D341Med (cell line): ENCODE results near the gene IFFO2.

Source experiments
- DNase-seq: peaks from one replicate; pipeline ENCODE4 v3.0.0; 2012; ENCODE audit warnings: low spot score

IFFO2 gene

DNA sequence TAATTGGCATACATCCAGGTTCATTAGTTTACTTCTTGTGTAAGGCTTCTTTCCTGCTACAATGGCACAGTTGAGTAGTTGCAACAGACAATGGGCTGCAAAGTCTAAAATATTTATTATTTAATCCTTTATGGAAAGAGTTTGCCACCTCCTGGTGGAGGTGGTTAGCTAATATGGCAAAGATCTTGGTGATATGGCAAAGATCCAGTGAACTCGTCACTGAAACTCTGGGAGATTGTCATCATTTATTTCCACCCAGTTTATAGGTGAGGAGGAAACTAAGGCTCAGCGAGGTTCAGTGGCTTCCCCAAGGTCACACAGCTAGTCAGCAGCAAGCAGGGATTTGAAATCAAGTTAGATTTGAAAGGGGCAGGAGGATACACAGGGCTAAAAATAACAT, 16.1 kb upstream of the IFFO2 start:
- DNase-seq = no peak

DNA sequence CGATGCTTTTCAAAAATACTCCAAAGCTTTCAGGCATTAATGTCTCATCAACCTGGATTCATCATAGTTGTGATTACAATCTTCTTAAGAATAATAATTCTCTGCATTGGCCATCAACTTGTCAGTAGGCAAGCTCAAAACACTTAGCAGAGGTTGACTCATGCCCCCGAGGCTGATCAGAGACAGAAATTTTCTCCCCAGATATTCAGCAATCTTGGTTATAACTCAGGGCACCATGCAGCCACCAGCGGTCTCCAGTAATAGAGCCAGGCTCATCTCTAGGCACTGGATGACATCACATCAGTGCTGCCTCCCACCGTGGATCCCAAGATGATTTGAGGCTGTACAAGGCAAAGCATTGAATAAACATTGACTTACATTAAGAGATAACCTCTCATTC, 14.3 kb upstream of the IFFO2 start:
- no peak for DNase-seq

DNA sequence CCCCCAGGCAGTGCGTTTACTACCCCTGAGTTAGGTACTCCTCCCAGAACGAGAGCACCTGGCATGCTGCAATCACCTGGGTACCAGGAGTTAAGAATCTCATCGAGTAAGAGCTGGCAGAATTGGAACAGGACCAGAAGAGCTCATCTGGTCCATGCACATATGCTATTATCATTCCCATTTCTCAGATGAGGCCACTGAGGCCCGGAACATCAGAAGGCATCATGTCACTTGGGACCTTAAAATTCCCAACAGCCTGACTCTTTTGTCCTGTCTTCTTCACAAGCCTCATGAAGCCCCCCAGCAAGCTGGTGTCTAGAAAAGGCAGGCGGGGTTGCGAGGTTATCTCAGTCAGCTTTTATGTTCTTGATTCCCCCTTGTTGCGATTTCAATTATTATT, 13.9 kb upstream of the IFFO2 start:
- DNase-seq = no peak

DNA sequence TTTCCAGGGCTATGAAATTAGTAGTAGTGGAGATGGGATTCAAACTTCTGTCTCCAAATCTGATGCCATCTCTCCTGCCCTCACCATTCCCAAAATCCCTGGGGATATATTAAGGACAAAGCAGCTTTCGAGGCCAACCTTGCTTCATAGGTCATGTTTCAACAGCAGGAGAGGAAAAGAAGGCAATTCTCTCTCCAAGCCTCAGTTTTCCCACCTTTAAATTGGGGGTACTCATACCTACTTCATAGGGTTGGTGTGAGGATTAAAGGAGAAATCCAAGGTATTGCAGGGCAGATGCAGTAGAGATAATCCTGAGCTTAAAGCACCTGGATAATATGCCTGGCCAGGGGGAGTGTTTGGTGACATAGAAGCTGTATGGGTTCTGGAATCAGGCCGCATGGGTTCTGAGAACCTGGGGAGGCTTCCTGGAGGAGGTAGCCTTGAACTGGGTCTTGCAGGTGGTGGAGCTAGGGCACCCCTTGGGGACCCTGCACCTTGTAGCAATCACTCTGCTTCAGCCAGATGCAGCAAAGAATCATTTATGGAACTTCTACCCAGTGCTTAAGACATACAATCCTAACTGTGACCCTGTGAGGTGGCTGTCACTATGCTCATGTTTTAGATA, 10.7 kb upstream of the IFFO2 start:
- DNase-seq = no peak

DNA sequence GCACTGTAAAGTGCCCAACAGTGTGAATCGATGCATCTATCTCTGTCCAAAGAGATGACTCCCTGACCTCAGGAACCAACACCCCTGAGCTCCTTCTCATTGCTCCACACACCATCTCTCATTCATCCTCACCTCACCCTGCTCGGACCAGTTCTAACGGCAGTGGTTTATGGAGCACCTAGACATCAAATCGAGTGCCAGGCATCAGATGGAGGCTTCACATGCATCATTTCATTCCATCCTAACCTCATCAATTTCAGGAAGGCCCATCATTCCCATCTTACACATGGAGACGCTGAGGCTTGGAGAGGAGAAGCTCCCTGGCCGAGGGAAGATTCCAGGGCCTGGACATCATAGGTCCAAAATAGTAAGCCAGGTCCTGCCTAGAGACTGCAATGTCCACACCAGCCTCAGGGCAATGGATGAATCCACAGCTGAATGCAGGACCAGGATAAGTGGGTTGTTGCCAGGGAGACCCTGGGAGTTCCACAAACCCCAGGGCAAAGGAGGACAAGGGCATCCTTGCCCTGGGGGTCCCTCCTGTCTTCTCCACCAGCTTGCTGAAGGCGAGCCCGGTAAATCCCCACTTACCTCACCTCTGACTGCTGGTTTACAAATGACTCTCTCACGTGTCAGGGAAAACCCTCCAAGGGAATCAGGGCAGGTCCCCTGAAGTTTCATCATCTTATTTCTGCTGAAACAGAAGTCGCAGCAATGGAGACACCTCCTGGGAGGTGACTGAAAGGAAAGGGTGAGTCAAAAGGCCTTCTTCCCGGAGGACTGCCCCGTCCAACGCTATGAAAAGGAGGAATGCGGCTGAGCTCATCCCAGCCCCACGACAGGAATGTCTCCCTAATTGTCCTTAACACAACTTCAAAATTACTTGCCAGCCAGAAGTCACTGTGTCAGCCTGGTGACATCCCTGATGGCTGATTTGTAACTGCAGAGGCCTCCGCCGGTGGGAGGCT, 9.0 kb upstream of the IFFO2 start:
- DNase-seq = no peak

DNA sequence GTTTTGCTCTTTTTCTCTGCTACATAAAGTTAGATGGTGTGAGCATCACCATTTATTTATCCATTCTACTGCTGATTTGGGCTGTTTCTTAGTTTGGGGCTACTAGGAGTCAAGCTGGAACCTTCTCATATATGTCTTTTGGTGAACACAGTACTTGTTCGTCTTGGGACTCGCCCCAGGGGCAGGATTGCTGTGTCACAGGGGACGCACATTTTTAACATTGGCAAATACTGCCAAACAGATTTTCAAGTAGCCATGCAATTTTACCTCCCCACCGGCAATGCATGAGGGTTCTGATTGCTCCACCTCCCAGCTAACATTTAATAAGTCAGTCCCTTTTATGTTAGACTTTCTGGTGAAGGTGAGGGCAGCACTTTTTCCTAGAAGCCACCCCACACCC, 7.5 kb upstream of the IFFO2 start:
- no peak for DNase-seq

DNA sequence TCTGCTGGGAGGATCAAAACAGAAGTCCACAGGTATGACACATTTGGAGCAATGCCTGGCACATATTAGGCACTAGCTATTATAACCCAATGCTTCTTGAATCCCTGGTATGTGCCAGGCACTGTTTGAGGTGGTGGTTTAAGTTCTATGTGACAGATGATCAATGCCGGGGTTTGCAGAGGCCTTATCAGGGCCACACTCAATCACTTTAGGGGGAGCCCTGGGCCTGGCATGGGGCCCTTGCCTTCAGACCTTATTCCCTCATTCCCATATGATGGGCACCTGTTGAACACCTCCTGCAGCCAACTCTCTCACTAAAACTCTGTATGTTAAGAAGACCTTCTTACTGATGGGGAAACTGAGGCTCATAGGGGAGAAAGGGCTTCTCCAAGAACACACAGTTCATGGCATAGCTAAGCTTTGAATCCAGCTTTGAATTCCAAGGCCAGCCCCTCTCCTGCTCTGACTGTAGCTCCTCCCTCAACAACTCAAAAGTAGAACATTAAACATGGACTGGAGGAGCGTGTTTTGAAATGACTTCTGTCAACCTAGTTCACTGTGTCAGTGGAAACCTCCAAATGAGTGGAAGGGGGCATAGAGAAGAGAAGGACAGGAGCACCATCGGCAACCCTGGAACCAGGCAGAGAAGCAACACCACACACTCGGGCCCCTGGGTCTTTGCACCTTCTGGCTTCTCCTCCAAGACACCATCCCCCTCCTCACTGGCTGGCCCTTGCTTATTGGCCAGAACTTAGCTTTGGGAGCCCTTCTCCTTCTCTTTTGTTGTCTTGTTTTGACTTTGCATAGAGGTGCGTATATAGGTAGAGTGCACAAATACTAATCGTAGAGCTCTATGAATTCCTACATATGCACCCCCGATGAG, 6.6 kb upstream of the IFFO2 start:
- DNase-seq = no peak

DNA sequence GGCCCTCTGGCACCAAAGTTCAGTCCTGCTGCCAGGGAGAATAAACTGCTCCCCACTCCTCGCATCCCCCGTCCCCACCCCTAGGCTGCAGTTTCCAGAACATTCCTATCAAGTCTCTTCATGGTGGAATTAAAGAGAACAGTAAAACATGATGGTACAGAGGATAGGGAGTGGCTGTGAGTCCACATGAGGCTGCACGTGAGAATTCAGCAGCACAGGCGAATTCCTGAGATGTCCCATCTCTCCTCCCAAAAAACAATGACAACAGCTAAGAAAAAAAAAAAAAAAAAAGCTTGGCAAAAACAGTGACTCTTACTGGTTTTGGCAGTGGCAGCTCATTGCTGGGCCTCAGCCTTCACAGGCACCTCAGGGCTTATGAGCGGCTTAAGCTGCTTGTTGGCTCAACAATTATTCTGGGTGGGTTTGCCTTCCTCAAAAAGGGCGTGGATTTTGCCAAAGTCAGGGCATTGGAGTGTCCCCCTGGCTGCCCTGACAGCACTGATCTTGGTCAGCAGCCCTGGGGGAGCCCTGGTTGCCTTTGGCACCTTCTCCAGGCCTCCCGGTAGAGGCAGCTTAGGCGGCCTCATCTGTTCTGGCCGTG, 5.7 kb upstream of the IFFO2 start:
- DNase-seq = no peak

DNA sequence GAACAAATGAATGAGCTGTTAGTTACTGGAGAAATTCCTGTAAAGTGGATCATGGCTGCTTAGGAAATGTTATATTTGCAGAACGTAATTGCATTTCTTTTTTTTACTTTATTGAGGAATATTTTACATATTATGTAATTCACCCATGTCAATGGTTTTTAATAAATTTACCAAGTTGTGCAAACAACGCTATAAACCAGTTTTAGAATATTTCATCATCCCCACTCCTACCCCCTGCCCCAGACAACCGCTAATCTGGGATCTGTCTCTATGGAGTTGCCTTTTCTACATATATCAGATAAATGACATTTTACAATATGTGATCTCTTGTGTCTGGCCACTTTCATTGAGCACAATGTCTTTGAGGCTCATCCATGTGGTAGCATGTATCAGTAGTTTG, 4.3 kb upstream of the IFFO2 start:
- no peak for DNase-seq

DNA sequence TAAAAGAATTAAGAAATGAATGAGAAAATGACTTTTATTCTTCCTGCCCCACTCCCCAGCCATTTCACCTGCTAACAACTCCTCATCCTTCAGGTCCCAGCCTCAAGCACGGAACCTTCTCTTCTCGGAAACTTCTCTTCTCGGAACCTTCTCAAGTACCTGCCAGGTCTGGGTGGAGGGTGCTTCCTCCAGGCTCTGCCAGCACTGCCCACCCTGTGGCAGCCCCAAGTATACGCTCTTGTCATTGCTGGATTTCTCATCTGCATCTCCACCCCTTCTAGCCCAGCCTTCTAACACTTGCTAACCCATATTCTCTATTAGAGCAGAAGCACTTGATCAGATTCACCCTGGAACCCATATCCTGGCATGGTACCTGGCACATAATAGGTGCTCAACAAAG, 3.9 kb upstream of the IFFO2 start:
- no peak for DNase-seq

DNA sequence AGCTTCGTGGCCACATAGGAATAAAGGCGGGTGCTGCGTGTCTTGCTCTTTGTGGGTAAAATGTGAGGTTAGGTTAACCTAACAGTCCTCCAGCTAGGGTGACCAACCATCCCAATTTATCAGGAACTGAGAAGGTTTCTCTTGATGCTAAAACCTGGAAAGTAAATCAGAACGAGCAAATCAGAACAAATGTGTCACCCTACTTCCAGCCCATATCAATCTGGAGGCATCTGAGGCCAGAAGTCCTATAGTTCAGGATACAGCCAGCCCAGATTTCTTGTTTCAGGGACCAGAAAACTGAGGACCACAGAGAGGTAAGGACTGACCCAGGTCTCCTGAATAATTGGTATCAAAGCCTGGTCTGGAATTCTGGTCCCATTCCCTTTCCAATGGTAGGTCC, 3.1 kb upstream of the IFFO2 start:
- no peak for DNase-seq

DNA sequence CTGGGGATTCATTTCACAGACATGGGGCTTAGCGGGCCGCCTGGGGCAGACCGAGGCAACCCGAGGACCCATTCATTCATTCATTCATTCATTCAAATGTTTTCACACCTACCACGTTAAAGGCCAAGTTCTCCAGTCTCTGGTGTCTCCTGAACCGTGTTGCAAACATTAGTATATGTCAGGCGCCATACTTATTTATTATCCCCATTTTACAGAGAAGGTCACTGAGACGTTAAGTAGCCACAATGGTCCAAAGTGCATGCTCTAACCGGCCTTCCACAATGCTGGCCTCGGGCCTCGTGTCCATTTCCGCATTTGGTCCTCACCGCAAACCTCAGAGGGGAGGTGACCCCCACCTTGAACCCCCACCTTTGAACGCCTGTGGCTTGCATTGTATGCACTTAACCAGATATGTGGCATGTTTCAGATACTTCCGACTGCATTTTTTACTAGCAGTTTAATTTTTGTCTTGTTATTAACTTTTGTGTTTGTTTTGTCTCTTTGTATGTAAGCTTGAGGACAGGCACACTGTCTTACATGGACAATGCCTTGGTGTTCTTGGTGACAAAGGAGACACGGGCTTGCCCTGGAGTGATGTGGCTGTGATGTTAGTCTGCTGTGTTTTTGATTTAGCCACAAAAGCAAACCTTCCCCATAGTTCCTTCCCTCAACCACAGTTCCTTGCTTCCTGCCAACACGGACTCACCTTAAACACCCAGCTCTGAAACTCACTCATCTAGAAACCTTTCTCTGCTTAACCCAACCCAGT, 1.2 kb upstream of the IFFO2 start:
- no peak for DNase-seq

DNA sequence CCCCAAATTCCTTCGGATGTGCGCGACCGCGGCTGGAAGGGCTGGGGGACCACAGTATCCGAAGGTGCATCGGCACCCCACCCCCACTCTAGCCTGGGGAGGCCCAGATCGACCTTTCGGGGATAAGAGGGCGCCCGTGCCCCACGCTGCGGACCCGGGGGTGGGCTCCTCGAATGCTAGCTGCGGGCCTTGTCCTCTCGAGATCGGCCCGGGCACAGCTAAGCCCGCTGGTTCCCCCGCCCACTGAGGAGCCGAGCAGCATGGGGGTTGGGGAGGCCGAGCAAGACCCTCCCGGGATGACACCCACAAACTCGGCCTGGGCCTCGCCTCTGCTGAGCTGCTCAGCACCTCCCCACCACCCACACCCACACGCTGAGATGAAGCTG, 653 bp upstream of the IFFO2 start:
- DNase-seq = peak; percentile 46

DNA sequence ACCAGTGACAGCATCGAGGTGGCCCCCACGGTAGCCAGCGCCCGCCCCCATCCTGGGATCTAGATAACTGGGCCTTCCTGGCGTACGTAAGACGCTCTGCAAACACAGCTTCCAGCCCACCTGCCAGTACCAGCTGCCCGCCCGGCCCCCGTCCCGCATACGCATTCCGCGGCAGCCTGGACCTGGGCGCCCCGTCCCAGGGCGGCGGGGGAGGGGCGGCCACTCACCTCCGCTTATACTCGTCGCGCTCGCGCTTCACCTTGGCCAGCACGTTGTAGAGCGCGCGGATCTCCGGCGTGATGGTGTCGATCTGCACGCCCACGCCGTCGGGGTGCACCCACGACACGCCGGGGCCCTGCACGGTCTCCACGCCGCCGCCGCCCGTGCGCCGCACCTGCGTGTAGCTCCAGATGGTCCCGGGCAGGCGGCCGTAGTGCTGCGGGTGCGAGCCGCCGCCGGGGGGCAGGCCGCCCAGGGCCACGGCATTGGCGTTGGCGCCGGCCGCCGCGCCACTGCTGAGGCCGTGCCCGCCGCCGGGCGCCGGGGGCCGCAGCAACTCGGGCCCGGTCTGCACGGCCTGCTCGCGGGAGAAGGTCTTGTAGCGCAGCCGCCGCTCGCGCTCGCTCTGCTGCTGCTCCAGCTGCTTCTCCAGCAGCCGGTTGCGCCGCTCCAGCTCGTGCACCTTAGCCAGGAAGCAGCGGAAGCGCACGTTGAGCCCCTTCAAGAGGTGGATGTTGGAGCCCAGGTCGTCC, 859 bp downstream of the IFFO2 start:
- DNase-seq = peak; percentile 72

DNA sequence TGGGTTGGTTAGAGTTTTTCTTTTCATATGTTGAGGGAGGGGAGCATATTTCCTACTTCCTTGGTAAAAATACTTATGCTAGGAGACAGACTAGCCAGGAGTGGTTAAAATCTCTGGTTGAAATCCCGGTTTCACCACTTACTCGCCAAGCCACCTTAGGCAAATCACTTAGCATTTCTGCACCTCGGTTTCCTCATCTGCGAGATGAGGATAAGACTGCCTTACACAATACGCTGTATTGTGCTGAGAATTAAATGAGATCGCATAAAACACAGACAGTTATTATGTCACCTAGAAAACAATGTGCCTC, 1.4 kb downstream of the IFFO2 start:
- DNase-seq = no peak

DNA sequence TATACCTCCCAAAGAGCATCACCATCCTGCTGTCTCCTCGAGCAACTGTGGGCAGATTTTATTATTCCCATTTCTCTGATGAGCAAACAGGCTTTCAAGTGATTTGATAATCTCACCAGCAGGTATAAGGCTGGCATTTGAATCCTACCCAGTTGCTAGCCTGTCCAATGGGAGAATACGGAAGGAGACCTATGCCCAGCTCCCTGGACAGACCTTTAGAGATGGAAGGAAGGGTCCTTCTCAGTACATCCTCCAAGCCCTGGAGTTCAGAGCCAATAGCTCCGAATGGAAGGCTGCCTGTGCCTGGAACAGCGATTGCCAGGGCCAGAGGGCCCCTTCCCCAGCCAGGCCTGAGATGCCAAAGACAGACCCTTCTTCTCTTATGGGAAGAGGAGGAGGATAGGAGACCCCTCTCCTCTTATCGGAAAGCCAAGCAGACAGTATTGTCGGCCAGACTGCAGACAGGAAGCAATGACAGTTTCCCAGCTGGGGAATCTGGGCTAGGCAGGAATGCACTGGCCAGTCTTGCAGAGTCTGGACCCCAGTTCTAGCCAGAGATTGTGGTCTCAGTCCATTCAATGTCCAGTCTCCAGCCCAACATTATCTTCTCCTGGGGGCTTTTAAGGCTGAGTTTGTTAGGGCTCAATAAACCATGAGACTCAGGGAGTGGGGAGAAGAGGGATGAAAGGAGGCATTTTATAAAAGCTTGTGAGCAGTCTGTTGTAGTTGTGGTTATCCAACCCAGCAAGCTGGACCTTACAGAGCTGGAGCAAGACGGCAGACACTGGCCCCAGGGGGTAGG, 2.0 kb downstream of the IFFO2 start:
- no peak for DNase-seq

DNA sequence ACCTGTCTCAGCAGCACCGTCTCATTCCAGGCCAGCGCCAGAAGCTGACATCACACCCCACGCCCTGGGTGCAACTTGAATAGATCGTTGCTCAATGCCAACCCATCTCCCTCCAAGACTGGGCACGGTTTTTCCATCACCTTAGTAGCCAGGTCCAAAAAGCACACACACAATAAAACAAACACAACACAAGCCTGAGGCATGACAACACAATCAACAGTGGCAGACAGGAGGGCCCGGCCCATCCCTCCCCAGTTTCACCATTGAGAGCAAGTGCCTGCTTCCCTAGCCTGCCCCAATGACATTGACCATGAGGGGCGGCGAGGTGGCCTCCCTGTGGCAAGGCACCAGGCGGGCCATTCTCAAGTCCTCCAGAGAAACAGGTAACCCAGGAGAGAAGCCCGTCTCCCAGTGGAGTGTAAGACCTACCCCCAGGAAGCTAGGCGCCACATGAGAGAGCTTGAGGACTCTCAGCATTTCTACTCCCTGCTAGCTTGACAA, 2.7 kb downstream of the IFFO2 start:
- no peak for DNase-seq

DNA sequence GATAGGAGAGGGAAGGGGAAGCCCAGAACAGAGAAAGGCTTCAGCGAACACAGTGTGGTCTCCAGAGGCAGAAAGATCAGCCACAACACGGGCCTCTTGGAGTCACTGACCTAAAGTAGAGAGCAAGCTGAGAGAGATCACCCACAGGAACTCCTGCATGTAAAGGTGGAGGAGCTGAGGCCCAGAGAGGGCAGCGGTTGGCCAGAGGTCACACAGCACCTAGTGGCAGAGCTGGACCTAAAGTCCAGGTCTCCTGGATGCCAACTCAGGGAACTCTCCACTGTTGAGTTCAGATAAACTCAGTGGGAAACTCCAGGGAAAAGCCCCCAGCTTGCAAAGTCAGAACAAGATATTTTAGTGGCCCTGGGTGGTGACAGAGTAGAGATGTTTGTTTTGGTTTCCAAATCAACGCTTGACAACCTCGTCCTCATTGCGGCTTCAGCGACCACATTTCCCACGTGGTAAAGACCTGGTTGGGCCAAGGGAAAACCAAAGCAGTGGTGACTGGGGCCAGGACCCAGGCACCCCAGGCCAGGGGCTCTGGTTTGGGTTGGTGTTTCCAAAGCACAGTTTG, 4.6 kb downstream of the IFFO2 start:
- no peak for DNase-seq

DNA sequence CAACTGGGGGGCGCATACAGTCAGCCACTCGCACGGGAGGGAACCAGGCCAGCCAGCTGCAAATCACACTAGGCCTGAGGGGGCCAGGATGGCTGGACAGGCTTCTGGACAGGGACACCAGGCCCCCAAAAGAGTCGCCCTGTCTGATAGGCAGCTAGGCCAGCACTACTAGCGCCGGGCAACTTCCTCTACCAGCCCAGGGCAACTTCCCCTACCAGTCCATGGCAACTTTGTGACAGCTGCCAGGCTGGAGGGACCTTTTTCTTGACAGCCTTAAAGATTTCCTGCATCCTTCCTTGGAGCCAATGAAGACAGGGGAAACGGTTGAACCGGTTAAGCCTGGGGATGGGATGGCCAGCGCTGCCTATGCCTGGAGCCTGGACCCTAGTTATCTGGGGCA, 5.1 kb downstream of the IFFO2 start:
- DNase-seq = no peak
